ENCODE data around the gene FZD10. TPM values are rescaled to one million over a fixed set of nuclear protein-coding genes. Genes with fewer than 3 reads are reported as not detected.

Gene FZD10
- total and polyA plus RNA-seq, 2 donors = 0.37 to 0.57 TPM

DNA sequence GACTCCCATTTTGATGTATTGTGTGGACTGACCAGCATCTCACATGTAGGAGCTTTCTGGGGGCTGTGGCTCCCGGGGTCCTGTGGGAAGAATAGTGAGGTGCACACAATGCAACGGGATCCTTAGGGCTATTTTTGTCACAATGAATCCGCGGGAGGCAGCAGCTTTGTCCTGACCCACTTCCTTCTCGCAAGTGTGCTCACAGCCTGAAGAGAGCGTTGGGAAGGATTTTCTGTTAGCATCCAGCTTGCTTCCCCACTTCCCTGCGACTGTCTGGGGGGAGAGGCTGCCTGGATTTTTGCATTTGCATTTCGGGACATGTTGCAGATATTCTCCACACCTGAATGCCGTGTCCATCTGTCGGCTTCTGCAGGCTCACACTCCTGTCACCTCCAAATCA is 31.9 kb downstream of the FZD10 start:
- no peaks in the 10 kb centered on the region for H3K36me3 ChIP-seq (ENCODE audit: control insufficient read depth in 2 of 2, insufficient read depth in 2 of 2, low read length in 1 of 2)
- H3K4me3 ChIP-seq (ENCODE audit: low read length in 2 of 2) = no peak overlapping the region
- H3K27me3 ChIP-seq (ENCODE audit: control insufficient read depth in 2 of 2, insufficient read depth in 1 of 2, low read length in 1 of 2) = no peaks in the 10 kb centered on the region
- 30% methylated on average over 10 of the region's 10 CpGs for WGBS
- H3K4me1 ChIP-seq (ENCODE audit: control insufficient read depth in 2 of 2, insufficient read depth in 2 of 2, low read length in 2 of 2) = no peaks in the 10 kb centered on the region
- no peak overlapping the region for H3K27ac ChIP-seq (ENCODE audit: low read depth in 1 of 2, low read length in 1 of 2)
- no peak for DNase-seq (ENCODE audit: low read depth in 6 of 9, low spot score in 9 of 9)
- no peaks in the 10 kb centered on the region for H3K9me3 ChIP-seq (ENCODE audit: control insufficient read depth in 2 of 2, insufficient read depth in 1 of 2, low read length in 1 of 2)

DNA sequence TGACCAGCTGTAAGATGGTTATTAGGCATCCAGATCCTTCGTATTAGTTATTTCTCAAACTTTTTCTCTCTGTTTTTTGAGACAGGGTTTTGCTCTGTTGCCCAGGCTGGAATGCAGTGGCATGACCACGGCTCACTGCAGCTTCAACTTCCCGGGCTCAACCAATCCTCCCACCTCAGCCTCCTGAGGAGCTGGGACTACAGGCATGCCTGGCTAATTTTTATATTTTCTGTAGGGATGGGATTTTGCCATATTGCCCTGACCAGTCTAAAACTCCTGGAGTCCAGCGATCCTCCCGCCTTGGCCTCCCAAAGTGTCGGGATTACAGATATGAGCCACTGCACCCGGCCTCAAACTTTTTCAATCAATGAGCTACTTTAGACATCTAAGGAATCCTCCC is 33.1 kb downstream of the FZD10 start:
- no peak for DNase-seq (ENCODE audit: low read depth in 6 of 9, low spot score in 9 of 9)
- 97% methylated on average over 7 of the region's 7 CpGs for WGBS
- Histone ChIP-seq H3K4me3 (ENCODE audit: low read length in 2 of 2) (no peak overlapping the region), H3K9me3 (ENCODE audit: control insufficient read depth in 2 of 2, insufficient read depth in 1 of 2, low read length in 1 of 2) (no peaks in the 10 kb centered on the region), H3K4me1 (ENCODE audit: control insufficient read depth in 2 of 2, insufficient read depth in 2 of 2, low read length in 2 of 2) (no peaks in the 10 kb centered on the region), H3K36me3 (ENCODE audit: control insufficient read depth in 2 of 2, insufficient read depth in 2 of 2, low read length in 1 of 2) (no peaks in the 10 kb centered on the region), H3K27me3 (ENCODE audit: control insufficient read depth in 2 of 2, insufficient read depth in 1 of 2, low read length in 1 of 2) (no peaks in the 10 kb centered on the region), H3K27ac (ENCODE audit: low read depth in 1 of 2, low read length in 1 of 2) (no peak overlapping the region)

DNA sequence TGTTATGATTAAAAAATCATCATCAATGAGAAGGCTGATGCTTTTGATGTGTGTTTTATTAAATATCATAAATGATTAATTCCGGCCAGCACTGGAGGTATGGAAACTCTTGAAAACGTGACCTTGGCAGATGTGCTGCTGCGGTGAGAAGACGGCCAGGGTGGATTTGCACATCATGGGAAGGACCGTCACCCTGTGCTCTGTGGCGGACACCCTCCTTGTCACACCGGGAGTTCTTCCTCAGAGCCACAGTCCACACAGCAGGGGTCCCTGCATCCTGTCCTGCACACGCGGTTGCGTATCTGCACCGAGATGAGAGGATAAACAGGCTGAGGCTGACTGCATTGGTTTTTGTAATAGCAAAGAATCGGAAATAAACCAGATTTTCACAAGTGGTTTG is 33.5 kb downstream of the FZD10 start:
- no peak overlapping the region for H3K4me3 ChIP-seq (ENCODE audit: low read length in 2 of 2)
- no peak overlapping the region for H3K27ac ChIP-seq (ENCODE audit: low read depth in 1 of 2, low read length in 1 of 2)
- no peaks in the 10 kb centered on the region for H3K27me3 ChIP-seq (ENCODE audit: control insufficient read depth in 2 of 2, insufficient read depth in 1 of 2, low read length in 1 of 2)
- no peaks in the 10 kb centered on the region for H3K36me3 ChIP-seq (ENCODE audit: control insufficient read depth in 2 of 2, insufficient read depth in 2 of 2, low read length in 1 of 2)
- no peaks in the 10 kb centered on the region for H3K9me3 ChIP-seq (ENCODE audit: control insufficient read depth in 2 of 2, insufficient read depth in 1 of 2, low read length in 1 of 2)
- DNase-seq (ENCODE audit: low read depth in 6 of 9, low spot score in 9 of 9) = no peak
- 85% methylated on average over 12 of the region's 12 CpGs for WGBS
- H3K4me1 ChIP-seq (ENCODE audit: control insufficient read depth in 2 of 2, insufficient read depth in 2 of 2, low read length in 2 of 2) = no peaks in the 10 kb centered on the region

DNA sequence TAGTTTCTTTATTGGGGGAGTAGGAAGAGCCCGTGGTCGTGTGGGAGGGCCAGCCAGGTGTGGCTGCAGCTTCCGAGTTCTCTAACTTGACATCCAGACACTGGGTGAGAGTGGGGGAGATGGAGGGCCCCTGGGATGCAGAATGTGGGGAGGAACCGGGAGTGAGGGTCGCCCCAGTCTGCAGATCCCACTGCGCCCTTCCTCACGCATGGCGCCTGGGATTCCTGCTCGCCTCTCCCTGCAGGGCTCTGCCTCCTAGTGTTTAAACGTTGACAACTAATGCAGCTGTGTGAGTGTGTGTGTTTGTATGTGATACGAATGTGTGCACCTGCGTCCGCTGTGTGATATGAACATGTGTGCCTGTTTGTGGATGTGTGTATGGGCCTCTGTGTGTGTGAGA is 34.6 kb downstream of the FZD10 start:
- 80% methylated on average over 13 of the region's 13 CpGs for WGBS
- no peaks in the 10 kb centered on the region for H3K4me1 ChIP-seq (ENCODE audit: control insufficient read depth in 2 of 2, insufficient read depth in 2 of 2, low read length in 2 of 2)
- DNase-seq (ENCODE audit: low read depth in 6 of 9, low spot score in 9 of 9) = no peak
- H3K36me3 ChIP-seq (ENCODE audit: control insufficient read depth in 2 of 2, insufficient read depth in 2 of 2, low read length in 1 of 2) = no peaks in the 10 kb centered on the region
- no peaks in the 10 kb centered on the region for H3K27me3 ChIP-seq (ENCODE audit: control insufficient read depth in 2 of 2, insufficient read depth in 1 of 2, low read length in 1 of 2)
- H3K27ac ChIP-seq (ENCODE audit: low read depth in 1 of 2, low read length in 1 of 2) = no peak overlapping the region
- no peak overlapping the region for H3K4me3 ChIP-seq (ENCODE audit: low read length in 2 of 2)
- H3K9me3 ChIP-seq (ENCODE audit: control insufficient read depth in 2 of 2, insufficient read depth in 1 of 2, low read length in 1 of 2) = no peaks in the 10 kb centered on the region

GRCh38 chr12:130198026-130198662 is 35.9 kb downstream of the FZD10 start:
- H3K27me3 ChIP-seq (ENCODE audit: control insufficient read depth in 2 of 2, insufficient read depth in 1 of 2, low read length in 1 of 2) = no peaks in the 10 kb centered on the region
- WGBS = 95% methylated on average over 18 of the region's 18 CpGs
- DNase-seq (ENCODE audit: low read depth in 6 of 9, low spot score in 9 of 9) = no peak
- H3K4me1 ChIP-seq (ENCODE audit: control insufficient read depth in 2 of 2, insufficient read depth in 2 of 2, low read length in 2 of 2) = no peaks in the 10 kb centered on the region
- no peaks in the 10 kb centered on the region for H3K9me3 ChIP-seq (ENCODE audit: control insufficient read depth in 2 of 2, insufficient read depth in 1 of 2, low read length in 1 of 2)
- H3K27ac ChIP-seq (ENCODE audit: low read depth in 1 of 2, low read length in 1 of 2) = no peak overlapping the region
- H3K4me3 ChIP-seq (ENCODE audit: low read length in 2 of 2) = no peak overlapping the region
- H3K36me3 ChIP-seq (ENCODE audit: control insufficient read depth in 2 of 2, insufficient read depth in 2 of 2, low read length in 1 of 2) = no peaks in the 10 kb centered on the region

DNA sequence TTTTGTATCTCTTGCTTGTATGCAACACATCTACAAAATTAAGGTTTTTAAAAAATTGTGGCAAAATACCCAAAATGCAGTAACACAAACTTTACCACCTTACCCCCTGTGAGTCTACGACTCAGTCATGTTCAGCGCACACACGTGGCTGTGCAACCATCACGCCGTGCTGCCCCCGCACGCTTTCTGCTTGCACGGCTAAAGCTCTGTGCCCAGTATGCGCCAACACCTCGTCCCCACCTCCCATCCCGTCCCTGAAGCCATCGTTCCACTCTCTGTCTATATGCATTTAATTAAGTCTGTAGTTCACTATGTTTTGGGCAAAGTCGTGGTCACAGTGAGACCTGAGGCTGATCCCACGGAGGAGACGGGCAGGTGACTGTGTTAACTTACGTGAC is 36.4 kb downstream of the FZD10 start:
- Histone ChIP-seq H3K36me3 (ENCODE audit: control insufficient read depth in 2 of 2, insufficient read depth in 2 of 2, low read length in 1 of 2) (no peaks in the 10 kb centered on the region), H3K4me3 (ENCODE audit: low read length in 2 of 2) (no peak overlapping the region), H3K27ac (ENCODE audit: low read depth in 1 of 2, low read length in 1 of 2) (no peak overlapping the region), H3K4me1 (ENCODE audit: control insufficient read depth in 2 of 2, insufficient read depth in 2 of 2, low read length in 2 of 2) (no peaks in the 10 kb centered on the region), H3K27me3 (ENCODE audit: control insufficient read depth in 2 of 2, insufficient read depth in 1 of 2, low read length in 1 of 2) (no peaks in the 10 kb centered on the region), H3K9me3 (ENCODE audit: control insufficient read depth in 2 of 2, insufficient read depth in 1 of 2, low read length in 1 of 2) (no peaks in the 10 kb centered on the region)
- WGBS = 91% methylated on average over 16 of the region's 16 CpGs
- DNase-seq (ENCODE audit: low read depth in 6 of 9, low spot score in 9 of 9) = no peak

GRCh38 chr12:130199581-130200390 is 37.5 kb downstream of the FZD10 start:
- Histone ChIP-seq H3K4me1 (ENCODE audit: control insufficient read depth in 2 of 2, insufficient read depth in 2 of 2, low read length in 2 of 2) (no peaks in the 10 kb centered on the region), H3K36me3 (ENCODE audit: control insufficient read depth in 2 of 2, insufficient read depth in 2 of 2, low read length in 1 of 2) (no peaks in the 10 kb centered on the region), H3K27ac (ENCODE audit: low read depth in 1 of 2, low read length in 1 of 2) (no peak overlapping the region), H3K27me3 (ENCODE audit: control insufficient read depth in 2 of 2, insufficient read depth in 1 of 2, low read length in 1 of 2) (no peaks in the 10 kb centered on the region), H3K4me3 (ENCODE audit: low read length in 2 of 2) (no peak overlapping the region), H3K9me3 (ENCODE audit: control insufficient read depth in 2 of 2, insufficient read depth in 1 of 2, low read length in 1 of 2) (no peaks in the 10 kb centered on the region)
- 46% methylated on average over 18 of the region's 18 CpGs for WGBS
- DNase-seq (ENCODE audit: low read depth in 6 of 9, low spot score in 9 of 9) = no peak

- Histone ChIP-seq H3K9me3 (ENCODE audit: control insufficient read depth in 2 of 2, insufficient read depth in 1 of 2, low read length in 1 of 2) (no peaks in the 10 kb centered on the region), H3K4me1 (ENCODE audit: control insufficient read depth in 2 of 2, insufficient read depth in 2 of 2, low read length in 2 of 2) (no peaks in the 10 kb centered on the region), H3K27me3 (ENCODE audit: control insufficient read depth in 2 of 2, insufficient read depth in 1 of 2, low read length in 1 of 2) (no peaks in the 10 kb centered on the region), H3K27ac (ENCODE audit: low read depth in 1 of 2, low read length in 1 of 2) (no peak overlapping the region), H3K4me3 (ENCODE audit: low read length in 2 of 2) (no peak overlapping the region), H3K36me3 (ENCODE audit: control insufficient read depth in 2 of 2, insufficient read depth in 2 of 2, low read length in 1 of 2) (no peaks in the 10 kb centered on the region)
- 88% methylated on average over 7 of the region's 7 CpGs for WGBS
- DNase-seq (ENCODE audit: low read depth in 6 of 9, low spot score in 9 of 9) = no peak
Observed at GRCh38 chr12:130200445-130200844, 38.2 kb downstream of the FZD10 start.

GRCh38 chr12:130201037-130201436 is 38.8 kb downstream of the FZD10 start:
- Histone ChIP-seq H3K27ac (ENCODE audit: low read depth in 1 of 2, low read length in 1 of 2) (no peak overlapping the region), H3K4me3 (ENCODE audit: low read length in 2 of 2) (no peak overlapping the region), H3K4me1 (ENCODE audit: control insufficient read depth in 2 of 2, insufficient read depth in 2 of 2, low read length in 2 of 2) (no peaks in the 10 kb centered on the region), H3K9me3 (ENCODE audit: control insufficient read depth in 2 of 2, insufficient read depth in 1 of 2, low read length in 1 of 2) (peaks cover 0 to 3% of the 10 kb centered on the region in 2 donors), H3K27me3 (ENCODE audit: control insufficient read depth in 2 of 2, insufficient read depth in 1 of 2, low read length in 1 of 2) (no peaks in the 10 kb centered on the region), H3K36me3 (ENCODE audit: control insufficient read depth in 2 of 2, insufficient read depth in 2 of 2, low read length in 1 of 2) (no peaks in the 10 kb centered on the region)
- DNase-seq (ENCODE audit: low read depth in 6 of 9, low spot score in 9 of 9) = no peak
- WGBS = 95% methylated on average over 8 of the region's 8 CpGs

Measured in thymus (tissue), 11 donors.